HepG2 (cell line): Measurements from ENCODE around the gene PRRT1. TPM values are rescaled to one million over a fixed set of nuclear protein-coding genes. Genes with fewer than 3 reads are reported as not detected.
A peak's percentile ranks its signal among the peaks of the same experiment; 100 is the strongest.

Experiments
- ATAC-seq: fragments of 200-7000 bp; cut with Tn5 transposase; 3 replicates; pipeline ENCODE4 v1.9.1; 2020; ENCODE audit warnings: mild to moderate bottlenecking, moderate library complexity
- BruUV-seq: library from RNA; stranded (reverse); fragments of 400-500 nt; replicated peaks from 2 replicates; lab custom pipeline; 2021; lab: Mats Ljungman, UMichigan
- CTCF ChIA-PET: fragments of 300-600 bp; formaldehyde crosslinking; extraction: SDS; loops from one replicate; lab custom pipeline; 2021; ENCODE audit warnings: low total read pairs, inconsistent platforms, low intra/inter-chr PET ratio; lab: Yijun Ruan, JAX
- POLR2A ChIA-PET: fragments of 350-600 bp; sonication (Branson Sonifier 250); formaldehyde crosslinking; loops from one replicate; lab custom pipeline; 2020; ENCODE audit warnings: antibody characterized with exemption, inconsistent platforms; lab: Yijun Ruan, JAX
- DNase-seq: peaks from one replicate; pipeline ENCODE4 v3.0.0-alpha.2; 2015; ENCODE audit warnings: low spot score
- FAIRE-seq: peaks from 3 replicates; lab custom pipeline; 2011; peaks lifted over from hg19 to GRCh38; lab: Jason Lieb, UNC
- H2AFZ ChIP-seq: one replicate; pipeline ENCODE4 v1.6.1; 2011; ENCODE audit warnings: low read length, inconsistent platforms
- H3K27ac ChIP-seq: fragments of 300-600 bp; 3 replicates; pipeline ENCODE4 v1.8.0; 2011; ENCODE audit warnings: mixed run types, mild to moderate bottlenecking, mixed read lengths, low read length, inconsistent platforms; ENCODE audit not compliant: insufficient read depth; ENCODE audit errors: extremely low read length
- H3K27me3 ChIP-seq, 2 experiments: fragments of 200-600 bp in 1 of 2; 2 replicates in 1 of 2; 3 replicates in 1 of 2; pipeline versions ENCODE4 v1.6.0 to v1.8.0; 2011; ENCODE audit warnings: low read length in 2 of 2, mild to moderate bottlenecking in 2 of 2, moderate library complexity in 2 of 2, inconsistent platforms in 1 of 2; ENCODE audit not compliant: insufficient read depth in 2 of 2, control insufficient read depth in 1 of 2
- H3K36me3 ChIP-seq, 2 experiments: fragments of 200-600 bp in 1 of 2; replicated peaks in 1 of 2; 2 replicates in 1 of 2; 3 replicates in 1 of 2; pipeline versions ENCODE4 v1.5.1 to v1.8.0; 2011; ENCODE audit warnings: low read length in 2 of 2, inconsistent platforms in 1 of 2; ENCODE audit not compliant: insufficient read depth in 2 of 2, control insufficient read depth in 1 of 2
- H3K4me1 ChIP-seq: 2 replicates; pipeline ENCODE4 v1.5.1; 2012; ENCODE audit warnings: low read length, inconsistent platforms; ENCODE audit not compliant: insufficient read depth
- H3K4me2 ChIP-seq: 2 replicates; pipeline ENCODE4 v1.6.0; 2011; ENCODE audit warnings: low read depth, low read length, inconsistent platforms
- H3K4me3 ChIP-seq, 3 experiments: fragments of 200-600 bp in 1 of 3; sonication (generic), shearing (Covaris generic) in 1 of 3; replicated peaks in 1 of 3; 2 replicates each; pipeline ENCODE4 v1.5.1; 2011 to 2016; ENCODE audit warnings: low read length in 3 of 3, inconsistent platforms in 2 of 3, low read depth in 2 of 3, mild to moderate bottlenecking in 2 of 3, control low read depth in 1 of 3, mixed read lengths in 1 of 3; ENCODE audit not compliant: insufficient read depth in 1 of 3
- H3K79me2 ChIP-seq: one replicate; pipeline ENCODE4 v1.6.1; 2011; ENCODE audit warnings: low read length, inconsistent platforms; ENCODE audit not compliant: insufficient read depth
- H3K9ac ChIP-seq: 2 replicates; pipeline ENCODE4 v1.6.0; 2011; ENCODE audit warnings: mild to moderate bottlenecking, low read depth, low read length, inconsistent platforms; ENCODE audit not compliant: insufficient read depth
- H3K9me3 ChIP-seq: 2 replicates; pipeline ENCODE4 v1.5.1; 2012; ENCODE audit warnings: mild to moderate bottlenecking, low read length
- H4K20me1 ChIP-seq: 2 replicates; pipeline ENCODE4 v1.6.0; 2011; ENCODE audit warnings: inconsistent platforms, mild to moderate bottlenecking, low read length, moderate library complexity; ENCODE audit not compliant: insufficient read depth
- AGO2 ChIP-seq: fragments of 200-400 bp; formaldehyde crosslinking; optimal IDR thresholded peaks from 2 replicates; pipeline ENCODE3; 2017; ENCODE audit warnings: mild to moderate bottlenecking, low read depth, low read length, moderate library complexity
- GZF1 ChIP-seq: sonication (generic); formaldehyde crosslinking; IDR thresholded peaks from 2 replicates; pipeline ENCODE4 v1.5.1; 2020; ENCODE audit warnings: mild to moderate bottlenecking, missing genetic modification reagents
- HMGXB3 ChIP-seq: sonication (generic); formaldehyde crosslinking; IDR thresholded peaks from 2 replicates; pipeline ENCODE4 v1.4.0; 2020; ENCODE audit warnings: missing genetic modification reagents, borderline replicate concordance
- POLR2A ChIP-seq, 2 experiments: IDR thresholded peaks; 2 replicates each; pipeline ENCODE4 v1.6.1; 2011; ENCODE audit warnings: low read depth in 2 of 2, low read length in 2 of 2, mild to moderate bottlenecking in 1 of 2, moderate library complexity in 1 of 2; ENCODE audit not compliant: insufficient read depth in 1 of 2
- RXRA ChIP-seq: sonication (generic); formaldehyde crosslinking; IDR thresholded peaks from 2 replicates; pipeline ENCODE4 v1.5.1; 2020; ENCODE audit warnings: missing genetic modification reagents
- TBX3 ChIP-seq: fragments of 450-650 bp; IDR thresholded peaks from 2 replicates; pipeline ENCODE4 v1.6.1; 2017; ENCODE audit warnings: antibody characterized with exemption, mild to moderate bottlenecking, inconsistent platforms, borderline replicate concordance
- ZNF180 ChIP-seq: sonication (generic); formaldehyde crosslinking; IDR thresholded peaks from 2 replicates; pipeline ENCODE4 v1.4.0; 2020; ENCODE audit warnings: low read depth, missing genetic modification reagents, borderline replicate concordance
- ZNF232 ChIP-seq: sonication (generic); formaldehyde crosslinking; IDR thresholded peaks from 2 replicates; pipeline ENCODE4 v1.4.0; 2020; ENCODE audit warnings: missing genetic modification reagents, borderline replicate concordance
- ZNF326 ChIP-seq: sonication (generic); formaldehyde crosslinking; IDR thresholded peaks from 2 replicates; pipeline ENCODE4 v1.4.0; 2020; ENCODE audit warnings: missing genetic modification reagents, borderline replicate concordance
- ZNF446 ChIP-seq: sonication (generic); formaldehyde crosslinking; IDR thresholded peaks from 2 replicates; pipeline ENCODE4 v1.5.0; 2020; ENCODE audit warnings: mild to moderate bottlenecking, missing genetic modification reagents
- ZNF740 ChIP-seq: sonication (generic); formaldehyde crosslinking; IDR thresholded peaks from 2 replicates; pipeline ENCODE4 v1.4.0; 2020; ENCODE audit warnings: missing genetic modification reagents
- ZSCAN12 ChIP-seq: sonication (generic); formaldehyde crosslinking; IDR thresholded peaks from 2 replicates; pipeline ENCODE4 v1.9.0; 2021; ENCODE audit warnings: mild to moderate bottlenecking, missing genetic modification reagents
- WGBS: methylation state at CpG from one replicate; pipeline ENCODE4 v1.1.6; 2017; ENCODE audit warnings: low lambda C conversion rate; 5-methylcytosine and 5-hydroxymethylcytosine counted together
- in situ Hi-C: cut with HindIII; loops from 2 replicates; pipeline ENCODE4 v1.10.0; 2017; ENCODE audit warnings: low pct_unique_long_range_greater_than_20kb; ENCODE audit not compliant: extremely low pct_ligation_motif_present
- intact Hi-C: fragments of 100-400 bp; cut with micrococcal nuclease; formaldehyde crosslinking; loops from one replicate; pipeline ENCODE4 v1.10.0; 2022; ENCODE audit not compliant: unreplicated experiment
- polyA plus RNA-seq, 8 experiments: library from polyadenylated mRNA; depleted of rRNA in 3 of 8; stranded (reverse) in 7 of 8; unstranded in 1 of 8; fragments of >200 nt; fragmentation: Illumina TruSeq in 4 of 8; extraction: Trizol in 4 of 8; gene quantifications; 2 replicates each; pipeline versions ENCODE4 v1.2.1 to v1.2.3, GENCODE V29; 2011 to 2016; ENCODE audit warnings: low read depth in 4 of 8, missing spikeins in 1 of 8, mixed read lengths in 1 of 8; ENCODE audit not compliant: insufficient read depth in 1 of 8
- total RNA-seq, 5 experiments: library from RNA; depleted of rRNA; stranded (reverse); fragments of >200 nt; fragmentation: Illumina TruSeq; extraction: Trizol; gene quantifications; 2 replicates each; pipeline ENCODE4 v1.2.3, GENCODE V29; 2016; ENCODE audit warnings: low read depth in 1 of 5

Gene PRRT1
- total and polyA plus RNA-seq, 2 of the 13 experiments (the other 11 are each of a cell fraction or from before 2014, with no cell fraction given): 0.64 to 1.4 TPM

- Histone ChIP-seq H3K36me3 (peaks cover 27 to 50% of the 10 kb centered on the region in 2 experiments), H2AFZ (no peak overlapping the region), H3K4me2 (no peak overlapping the region), H3K79me2 (peaks cover 19% of the 10 kb centered on the region), H4K20me1 (no peaks in the 10 kb centered on the region), H3K4me1 (peaks cover 20% of the 10 kb centered on the region), H3K27me3 (no peaks in the 10 kb centered on the region), H3K9ac (no peak overlapping the region), H3K4me3 (no peak overlapping the region), H3K9me3 (no peaks in the 10 kb centered on the region), H3K27ac (no peak overlapping the region)
- in situ Hi-C loops (no loop called here), intact Hi-C loops (no loop called here)
- TF ChIP-seq ZNF740 (CRISPR knock-in tag): no peak
- peak; percentile 79 for TF ChIP-seq AGO2
- no peak for TF ChIP-seq ZNF326 (CRISPR knock-in tag)
- TF ChIP-seq ZNF232 (CRISPR knock-in tag): no peak
- TF ChIP-seq POLR2A (IDR thresholded peaks at IDR 0.05; ENCODE audit: insufficient read depth in 1 of 2, low read depth in 2 of 2, low read length in 2 of 2): 0 out of 4 replicates have a peak, but pooled peaks of 1 of the 2 experiments have one; percentile 3
- TF ChIP-seq HMGXB3 (CRISPR knock-in tag): no peak
- 0 out of 2 replicates have a peak, but pooled peaks have one; percentile 9 for TF ChIP-seq ZNF446 (CRISPR knock-in tag)
- no peak for TF ChIP-seq ZNF180 (CRISPR knock-in tag)
- TF ChIP-seq ZSCAN12 (CRISPR knock-in tag): no peak
- no peak for TF ChIP-seq TBX3
- TF ChIP-seq GZF1 (CRISPR knock-in tag): no peak
- 0 out of 2 replicates have a peak, but pooled peaks have one; percentile 2 for TF ChIP-seq RXRA (CRISPR knock-in tag)
- no peak for ATAC-seq
- DNase-seq: no peak
- no TSS peak for BruUV-seq
- POLR2A ChIA-PET: interaction anchor here (0.6 to 2.4 kb wide), 3 partner anchors 9 to 47 kb away, joined by 3 to 18 read pairs (median 8); partner anchors contain the start of gene GPSM3
- no peak for FAIRE-seq
- CTCF ChIA-PET: no interaction called here
- WGBS: 95% methylated on average over 14 of the region's 15 CpGs
Measured at GRCh38 chr6:32183483-32184083, 31.8 kb upstream of the PRRT1 start.
